BLaER1 (cell line): ENCODE results near the gene TPCN1.

Experiments
- H3K27ac ChIP-seq: shearing (Covaris generic); formaldehyde crosslinking; 2 replicates; pipeline ENCODE4 v1.8.1; 2022
- H3K27me3 ChIP-seq: shearing (Covaris generic); formaldehyde crosslinking; 2 replicates; pipeline ENCODE4 v1.8.1; 2022
- H3K36me3 ChIP-seq: shearing (Covaris generic); formaldehyde crosslinking; 2 replicates; pipeline ENCODE4 v1.8.1; 2022
- H3K4me1 ChIP-seq: shearing (Covaris generic); formaldehyde crosslinking; 2 replicates; pipeline ENCODE4 v1.8.1; 2022
- H3K4me2 ChIP-seq: shearing (Covaris generic); formaldehyde crosslinking; 2 replicates; pipeline ENCODE4 v1.8.1; 2022
- H3K4me3 ChIP-seq: shearing (Covaris generic); formaldehyde crosslinking; 2 replicates; pipeline ENCODE4 v1.8.1; 2022
- H3K9ac ChIP-seq: shearing (Covaris generic); formaldehyde crosslinking; 2 replicates; pipeline ENCODE4 v1.8.1; 2022
- H3K9me3 ChIP-seq: shearing (Covaris generic); formaldehyde crosslinking; 2 replicates; pipeline ENCODE4 v1.8.1; 2022
- H4K20me1 ChIP-seq: shearing (Covaris generic); formaldehyde crosslinking; 2 replicates; pipeline ENCODE4 v1.8.1; 2022
- Cebpa-rat ChIP-seq: shearing (Covaris generic); IDR thresholded peaks from 2 replicates; pipeline ENCODE4 v1.8.1; 2022

The TPCN1 gene

DNA sequence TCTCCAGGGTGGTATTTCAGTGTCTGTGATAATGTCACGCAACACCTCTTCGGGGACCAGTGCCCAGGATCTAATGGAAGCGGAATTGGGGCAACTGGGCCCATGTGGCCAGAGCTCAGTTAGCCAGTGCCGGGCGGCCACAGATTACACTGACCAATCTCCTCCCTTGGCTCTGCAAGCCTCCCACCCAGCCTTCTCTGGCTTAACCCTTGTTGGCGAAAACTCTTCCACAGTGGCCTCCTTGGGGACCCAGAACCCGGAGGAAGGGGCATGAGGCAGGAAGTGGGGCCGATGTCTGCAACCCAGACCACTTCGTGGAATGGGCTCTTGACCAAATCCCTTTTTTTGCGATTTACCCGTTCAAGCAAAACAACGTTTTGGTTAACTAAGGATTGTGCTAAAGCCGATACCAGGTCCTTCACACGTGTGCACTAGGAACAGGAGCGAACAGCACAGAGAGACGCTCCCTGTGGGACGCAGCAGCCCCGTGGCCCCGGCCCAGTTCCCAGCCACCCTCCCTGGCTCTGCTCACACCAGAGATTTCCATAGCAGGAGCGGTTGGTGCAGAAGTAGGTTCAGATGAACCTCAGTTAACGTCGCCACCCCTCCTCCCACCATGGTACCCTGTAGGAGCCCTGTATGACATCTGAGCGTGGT, 75.4 kb downstream of the TPCN1 start:
- Histone ChIP-seq H3K36me3 (no peaks in the 10 kb centered on the region), H3K9me3 (no peaks in the 10 kb centered on the region), H3K4me2 (peak overlapping the region; percentile 86), H3K27me3 (no peaks in the 10 kb centered on the region), H3K4me3 (no peak overlapping the region), H3K27ac (no peak overlapping the region), H3K4me1 (peaks cover 40% of the 10 kb centered on the region), H4K20me1 (peaks cover 43% of the 10 kb centered on the region), H3K9ac (no peak overlapping the region)
- TF ChIP-seq Cebpa-rat, result no peak

GRCh38 chr12:113297214-113297587, 75.9 kb downstream of the TPCN1 start:
- no peaks in the 10 kb centered on the region for H3K9me3 ChIP-seq
- peaks cover 43% of the 10 kb centered on the region for H3K4me1 ChIP-seq
- H3K9ac ChIP-seq, result no peak overlapping the region
- no peaks in the 10 kb centered on the region for H3K36me3 ChIP-seq
- no peaks in the 10 kb centered on the region for H3K27me3 ChIP-seq
- peak overlapping the region; percentile 86 for H3K4me2 ChIP-seq
- H3K4me3 ChIP-seq, result no peak overlapping the region
- H3K27ac ChIP-seq, result no peak overlapping the region
- TF ChIP-seq Cebpa-rat, result no peak
- H4K20me1 ChIP-seq, result peaks cover 43% of the 10 kb centered on the region

DNA sequence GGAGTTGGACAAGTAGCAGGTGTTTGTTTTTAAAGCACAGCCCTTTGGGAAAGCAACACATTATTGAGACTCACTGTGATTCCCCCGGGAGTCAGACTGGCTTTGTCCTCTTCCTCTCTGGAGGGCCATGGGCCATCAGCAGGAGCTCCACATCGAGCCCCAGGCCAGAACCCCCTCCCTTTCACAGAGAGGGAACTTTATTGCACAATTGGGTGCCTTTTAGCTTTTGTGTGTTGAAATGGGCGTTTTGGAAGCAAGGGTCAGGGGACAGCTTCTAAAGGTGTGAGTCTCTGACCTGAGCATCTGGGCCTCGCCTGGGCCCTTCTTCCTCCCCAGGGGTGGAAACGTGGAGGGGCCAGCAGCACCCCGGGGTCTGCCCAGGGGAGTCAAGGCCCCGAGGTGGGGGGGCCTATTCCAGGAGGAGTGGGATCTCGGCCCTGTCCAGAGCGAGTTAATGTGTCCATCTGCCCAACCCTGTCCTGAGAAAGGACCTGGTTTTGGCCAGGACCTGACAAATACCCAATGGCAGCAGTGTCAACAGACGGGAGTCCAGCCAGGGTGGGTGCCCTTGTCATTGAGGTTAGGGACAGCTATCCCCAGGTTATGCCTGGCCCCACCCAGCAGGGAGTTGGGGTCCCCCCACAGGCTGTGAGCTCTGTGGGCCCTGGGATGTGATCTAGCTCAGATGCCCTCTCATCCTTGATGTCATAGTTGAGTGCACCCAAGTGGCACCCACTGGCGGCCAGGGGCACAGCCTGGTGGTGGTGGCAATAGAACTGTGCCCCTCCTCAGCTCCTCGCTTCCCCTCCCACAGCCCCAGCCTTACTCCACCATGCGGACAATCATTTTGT, 76.6 kb downstream of the TPCN1 start:
- Histone ChIP-seq H3K27me3 (no peaks in the 10 kb centered on the region), H3K9me3 (no peaks in the 10 kb centered on the region), H3K9ac (no peak overlapping the region), H3K4me1 (peaks cover 49% of the 10 kb centered on the region), H3K4me2 (peak overlapping the region; percentile 86), H3K36me3 (no peaks in the 10 kb centered on the region), H3K4me3 (no peak overlapping the region), H3K27ac (no peak overlapping the region), H4K20me1 (peaks cover 43% of the 10 kb centered on the region)
- TF ChIP-seq Cebpa-rat, result 0 out of 2 replicates have a peak, but pooled peaks have one; percentile 24

- no peak for TF ChIP-seq Cebpa-rat
- H3K9me3 ChIP-seq, result no peaks in the 10 kb centered on the region
- H3K4me2 ChIP-seq, result peak overlapping the region; percentile 86
- H3K4me3 ChIP-seq, result 0 out of 2 replicates have a peak overlapping the region, but pooled peaks have one; percentile 2
- H3K27me3 ChIP-seq, result no peaks in the 10 kb centered on the region
- H4K20me1 ChIP-seq, result peaks cover 43% of the 10 kb centered on the region
- peaks cover 53% of the 10 kb centered on the region for H3K4me1 ChIP-seq
- H3K27ac ChIP-seq, result peak overlapping the region; percentile 12; the same call in 1 of the 2 replicates
- H3K36me3 ChIP-seq, result no peaks in the 10 kb centered on the region
- H3K9ac ChIP-seq, result no peak overlapping the region
Measured at GRCh38 chr12:113298472-113298817, 77.2 kb downstream of the TPCN1 start.

DNA sequence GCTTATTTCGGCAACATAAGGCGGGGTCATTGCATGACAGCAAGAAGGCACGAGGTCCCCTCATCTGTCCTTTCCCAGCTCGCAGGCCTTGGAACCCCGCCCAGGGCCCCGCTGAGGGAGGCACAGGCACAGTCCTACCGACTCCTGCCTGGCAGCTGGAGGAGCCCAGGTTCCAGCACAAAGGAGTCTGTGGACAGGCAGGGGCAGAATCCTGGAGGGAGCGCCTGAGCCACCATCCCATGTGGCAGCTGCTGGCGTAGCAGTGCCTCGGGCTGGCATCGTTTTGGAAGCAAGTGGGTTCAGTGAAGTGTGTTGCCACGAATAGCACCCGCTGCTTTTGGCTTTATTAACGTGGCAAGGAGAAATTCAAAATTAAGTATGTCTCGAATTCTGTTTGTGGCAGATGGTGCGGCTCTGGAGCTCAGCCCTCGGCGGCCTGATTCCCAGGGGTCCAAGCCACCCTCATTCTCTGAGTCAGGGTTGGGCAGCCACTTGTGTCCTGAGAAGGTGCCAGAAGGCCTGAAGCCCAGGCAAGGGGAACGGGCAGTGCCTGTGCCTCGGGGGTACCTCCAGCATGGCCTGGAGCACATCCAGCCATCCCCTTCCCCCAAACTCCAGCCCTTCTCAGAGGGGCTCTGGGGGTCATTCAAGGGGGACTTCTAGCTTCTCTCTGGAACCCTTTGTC, 77.7 kb downstream of the TPCN1 start:
- peak overlapping the region; percentile 86 for H3K4me2 ChIP-seq
- H4K20me1 ChIP-seq, result peaks cover 43% of the 10 kb centered on the region
- H3K9me3 ChIP-seq, result no peaks in the 10 kb centered on the region
- H3K4me1 ChIP-seq, result peaks cover 53% of the 10 kb centered on the region
- TF ChIP-seq Cebpa-rat, result no peak
- H3K9ac ChIP-seq, result no peak overlapping the region
- H3K36me3 ChIP-seq, result no peaks in the 10 kb centered on the region
- peak overlapping the region; percentile 20; the same call in 1 of the 2 replicates for H3K27ac ChIP-seq
- no peaks in the 10 kb centered on the region for H3K27me3 ChIP-seq
- 0 out of 2 replicates have a peak overlapping the region, but pooled peaks have one; percentile 2 for H3K4me3 ChIP-seq

DNA sequence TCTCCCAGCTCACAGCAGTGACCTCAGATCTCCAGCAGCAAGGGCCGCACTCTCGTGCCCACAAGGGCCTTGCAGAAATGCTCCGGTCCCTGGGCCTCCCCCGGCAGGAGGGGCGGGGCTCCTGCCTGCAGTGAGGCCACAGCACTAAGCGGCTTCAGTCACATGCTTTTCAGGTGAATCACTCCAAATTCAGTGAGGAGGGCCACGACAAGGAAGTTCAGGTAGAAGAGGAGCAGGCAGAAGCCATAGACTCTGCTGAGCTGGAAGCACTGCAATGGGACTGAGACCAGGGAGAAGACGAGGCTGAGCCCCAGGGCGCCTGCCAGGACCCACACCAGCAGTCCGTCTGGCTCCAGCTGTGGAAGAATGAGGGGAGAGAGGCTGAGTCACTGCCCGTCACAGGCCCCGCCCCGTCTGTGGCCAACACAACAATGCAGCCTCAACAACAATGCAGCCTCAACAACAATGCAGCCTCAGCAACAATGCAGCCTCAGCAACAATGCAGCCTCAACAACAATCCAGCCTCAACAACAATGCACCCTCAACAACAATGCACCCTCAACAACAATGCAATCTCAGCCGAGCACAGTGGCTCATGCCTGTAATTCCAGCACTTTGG, 78.5 kb downstream of the TPCN1 start:
- Histone ChIP-seq H3K27me3 (no peaks in the 10 kb centered on the region), H3K4me2 (peak overlapping the region; percentile 86), H3K9ac (no peak overlapping the region), H3K27ac (peak overlapping the region; percentile 20; the same call in 1 of the 2 replicates), H3K4me3 (no peak overlapping the region), H3K4me1 (peaks cover 53% of the 10 kb centered on the region), H3K36me3 (no peaks in the 10 kb centered on the region), H4K20me1 (peaks cover 43% of the 10 kb centered on the region), H3K9me3 (no peaks in the 10 kb centered on the region)
- TF ChIP-seq Cebpa-rat, result no peak

GRCh38 chr12:113301811-113302210, 80.5 kb downstream of the TPCN1 start:
- no peak overlapping the region for H3K4me3 ChIP-seq
- no peak overlapping the region for H3K9ac ChIP-seq
- H3K36me3 ChIP-seq, result peaks cover 13% of the 10 kb centered on the region; the same call in 1 of the 2 replicates
- TF ChIP-seq Cebpa-rat, result no peak
- H3K9me3 ChIP-seq, result no peaks in the 10 kb centered on the region
- H3K4me1 ChIP-seq, result peaks cover 46% of the 10 kb centered on the region
- H3K27ac ChIP-seq, result no peak overlapping the region
- H3K27me3 ChIP-seq, result no peaks in the 10 kb centered on the region
- peaks cover 36% of the 10 kb centered on the region for H4K20me1 ChIP-seq
- H3K4me2 ChIP-seq, result no peak overlapping the region

DNA sequence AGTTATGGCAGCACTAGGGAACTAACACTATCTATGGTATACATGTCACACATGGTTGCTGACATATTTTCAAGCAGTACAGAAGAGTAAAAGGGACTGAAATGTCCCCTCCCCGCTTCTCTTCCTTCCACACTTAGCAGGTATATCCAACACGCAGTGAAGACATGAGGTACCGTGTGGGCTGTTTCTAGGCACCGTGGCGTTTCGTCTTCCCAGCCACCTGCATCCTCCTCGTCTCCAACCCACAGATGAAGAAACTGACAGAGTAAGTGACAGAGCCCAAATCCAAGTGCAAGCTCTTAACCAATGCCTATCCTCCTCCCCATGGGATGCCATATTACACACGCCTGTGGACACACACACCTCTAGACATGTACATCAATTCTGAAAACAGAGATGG, 81.2 kb downstream of the TPCN1 start:
- Histone ChIP-seq H3K36me3 (peaks cover 17% of the 10 kb centered on the region; the same call in 1 of the 2 replicates), H3K4me2 (peak overlapping the region; percentile 44), H3K4me1 (peaks cover 39% of the 10 kb centered on the region), H3K4me3 (no peak overlapping the region), H3K9me3 (no peaks in the 10 kb centered on the region), H4K20me1 (peaks cover 30% of the 10 kb centered on the region), H3K9ac (no peak overlapping the region), H3K27ac (no peak overlapping the region), H3K27me3 (no peaks in the 10 kb centered on the region)
- no peak for TF ChIP-seq Cebpa-rat

- Histone ChIP-seq H4K20me1 (peaks cover 26% of the 10 kb centered on the region), H3K4me3 (no peak overlapping the region), H3K4me2 (peak overlapping the region; percentile 44), H3K27me3 (no peaks in the 10 kb centered on the region), H3K36me3 (peaks cover 17% of the 10 kb centered on the region; the same call in 1 of the 2 replicates), H3K9ac (no peak overlapping the region), H3K4me1 (peaks cover 33% of the 10 kb centered on the region), H3K27ac (no peak overlapping the region), H3K9me3 (no peaks in the 10 kb centered on the region)
- TF ChIP-seq Cebpa-rat, result no peak
Measured at GRCh38 chr12:113302886-113303640, 81.8 kb downstream of the TPCN1 start.
